ENCODE measurements around the gene DGKQ.
A peak's percentile ranks its signal among the peaks of the same experiment; 100 is the strongest.
"Not testable (repeated sequence)": the region's sequence is repeated elsewhere in the genome, so short reads cannot be mapped to it uniquely, and the experiment has no call there.

The DGKQ gene

GRCh38 chr4:925771-926500 lies 47.4 kb downstream of the DGKQ start:
- FAIRE-seq, result no peak
- DNase-seq (ENCODE audit: low spot score), result no peak

- no peak for FAIRE-seq
- no peak for DNase-seq (ENCODE audit: low spot score)
These were observed 48.2 kb downstream of the DGKQ start for GRCh38 chr4:925171-925570.

- no peak for FAIRE-seq
- DNase-seq (ENCODE audit: low spot score), result peak; percentile 60
These were observed 49.0 kb downstream of the DGKQ start for GRCh38 chr4:924107-925096.

GRCh38 chr4:921830-922331 lies 51.5 kb downstream of the DGKQ start:
- DNase-seq (ENCODE audit: low spot score) (no peak), FAIRE-seq (no peak)

- not testable (repeated sequence) for FAIRE-seq; DNase-seq (ENCODE audit: low spot score)
These were observed 54.2 kb downstream of the DGKQ start for GRCh38 chr4:919004-919680.

- FAIRE-seq; DNase-seq (ENCODE audit: low spot score): not testable (repeated sequence)
These were observed 54.8 kb downstream of the DGKQ start for GRCh38 chr4:918591-918990.

- DNase-seq (ENCODE audit: low spot score), result no peak
- no peak for FAIRE-seq
These were observed 55.4 kb downstream of the DGKQ start for GRCh38 chr4:917992-918391.

GRCh38 chr4:917466-917865 lies 55.9 kb downstream of the DGKQ start:
- DNase-seq (ENCODE audit: low spot score) (no peak), FAIRE-seq (no peak)

- FAIRE-seq, result no peak
- DNase-seq (ENCODE audit: low spot score), result no peak
These were observed 57.8 kb downstream of the DGKQ start for GRCh38 chr4:915595-915994.

GRCh38 chr4:915041-915474 lies 58.3 kb downstream of the DGKQ start:
- no peak for FAIRE-seq
- DNase-seq (ENCODE audit: low spot score), result no peak

- FAIRE-seq (no peak), DNase-seq (ENCODE audit: low spot score) (no peak)
These were observed 58.8 kb downstream of the DGKQ start for GRCh38 chr4:914531-914930.

- FAIRE-seq, result no peak
- no peak for DNase-seq (ENCODE audit: low spot score)
These were observed 60.1 kb downstream of the DGKQ start for GRCh38 chr4:913280-913618.

GRCh38 chr4:912548-913279 lies 60.7 kb downstream of the DGKQ start:
- FAIRE-seq (no peak), DNase-seq (ENCODE audit: low spot score) (no peak)

GRCh38 chr4:911871-912490 lies 61.4 kb downstream of the DGKQ start:
- DNase-seq (ENCODE audit: low spot score), result no peak
- FAIRE-seq, result no peak

GRCh38 chr4:911221-911751 lies 62.1 kb downstream of the DGKQ start:
- no peak for DNase-seq (ENCODE audit: low spot score)

GRCh38 chr4:910366-911091 lies 62.8 kb downstream of the DGKQ start:
- no peak for DNase-seq (ENCODE audit: low spot score)
- no peak for FAIRE-seq

More at GRCh38 chr4:911221-911751, 62.1 kb downstream of the DGKQ start:
- no peak for FAIRE-seq

GRCh38 chr4:909821-910220 lies 63.5 kb downstream of the DGKQ start:
- FAIRE-seq (no peak), DNase-seq (ENCODE audit: low spot score) (no peak)

- no peak for FAIRE-seq
- no peak for DNase-seq (ENCODE audit: low spot score)
These were observed 64.2 kb downstream of the DGKQ start for GRCh38 chr4:909131-909571.
